DOHH2 (cell line): ENCODE measurements around the gene IL32.

ENCODE experiments used
- H3F3A ChIP-seq: fragments of 200-600 bp; sonication (generic), shearing (Covaris generic); 2 replicates; pipeline ENCODE4 v1.6.0; 2016; ENCODE audit warnings: antibody characterized with exemption, mild to moderate bottlenecking; ENCODE audit not compliant: control insufficient read depth, insufficient read depth
- H3K27ac ChIP-seq: fragments of 200-600 bp; sonication (generic); 2 replicates; pipeline ENCODE4 v1.5.1; 2014; ENCODE audit warnings: low read depth, mild to moderate bottlenecking, low read length, moderate library complexity
- H3K27me3 ChIP-seq: fragments of 200-600 bp; sonication (generic); 2 replicates; pipeline ENCODE4 v1.6.1; 2014; ENCODE audit warnings: mild to moderate bottlenecking, low read length, mixed read lengths; ENCODE audit not compliant: control insufficient read depth
- H3K36me3 ChIP-seq: fragments of 200-600 bp; sonication (generic); 2 replicates; pipeline ENCODE4 v1.6.1; 2014; ENCODE audit warnings: mild to moderate bottlenecking, low read length, moderate library complexity, mixed read lengths; ENCODE audit not compliant: control insufficient read depth
- H3K4me1 ChIP-seq: fragments of 200-600 bp; sonication (generic); 2 replicates; pipeline ENCODE4 v1.6.1; 2014; ENCODE audit warnings: mild to moderate bottlenecking, low read length, mixed read lengths; ENCODE audit not compliant: control insufficient read depth
- H3K4me2 ChIP-seq: fragments of 200-600 bp; sonication (generic); 2 replicates; pipeline ENCODE4 v1.6.0; 2014; ENCODE audit warnings: mild to moderate bottlenecking, low read length, moderate library complexity
- H3K4me3 ChIP-seq: fragments of 200-600 bp; sonication (generic); 2 replicates; pipeline ENCODE4 v1.5.1; 2014; ENCODE audit warnings: mild to moderate bottlenecking, low read length, mixed read lengths
- H3K79me2 ChIP-seq: fragments of 200-600 bp; sonication (generic); 2 replicates; pipeline ENCODE4 v1.6.1; 2014; ENCODE audit warnings: mild to moderate bottlenecking, low read length, mixed read lengths; ENCODE audit not compliant: control insufficient read depth
- H3K9me2 ChIP-seq: fragments of 200-600 bp; sonication (generic); replicated peaks from 2 replicates; pipeline ENCODE4 v1.6.1; 2014; ENCODE audit warnings: mild to moderate bottlenecking, low read length, mixed read lengths; ENCODE audit not compliant: control insufficient read depth
- H3K9me3 ChIP-seq: fragments of 200-600 bp; sonication (generic); 2 replicates; pipeline ENCODE4 v1.6.1; 2014; ENCODE audit warnings: antibody characterized with exemption, low read length, mixed read lengths; ENCODE audit not compliant: control insufficient read depth, insufficient read depth
- H4K20me1 ChIP-seq: fragments of 200-600 bp; sonication (generic); 2 replicates; pipeline ENCODE4 v1.6.0; 2014; ENCODE audit warnings: low read depth, mild to moderate bottlenecking, antibody characterized with exemption, low read length, moderate library complexity; ENCODE audit not compliant: control insufficient read depth, insufficient read depth
- CTCF ChIP-seq: fragments of 200-600 bp; sonication (generic); IDR thresholded peaks from one replicate; pipeline ENCODE4 v1.5.1; 2014; ENCODE audit warnings: antibody characterized with exemption, mild to moderate bottlenecking, low read depth, low read length; ENCODE audit not compliant: poor library complexity, severe bottlenecking
- EZH2phosphoT487 ChIP-seq: fragments of 200-600 bp; sonication (generic); IDR thresholded peaks from 2 replicates; pipeline ENCODE4 v1.6.1; 2017; ENCODE audit warnings: borderline replicate concordance, mild to moderate bottlenecking, antibody characterized with exemption, low read length, moderate library complexity, mixed read lengths

Gene IL32

GRCh38 chr16:3025032-3026002 is 40.1 kb upstream of the IL32 start:
- H3K27ac ChIP-seq: no peak overlapping the region
- no peak for TF ChIP-seq EZH2phosphoT487
- no peak for TF ChIP-seq CTCF
- H3F3A ChIP-seq: peaks cover 14% of the 10 kb centered on the region; the same call in 1 of the 2 replicates
- H3K4me2 ChIP-seq: peak overlapping the region; percentile 90
- peaks cover 5% of the 10 kb centered on the region for H3K79me2 ChIP-seq
- H3K4me3 ChIP-seq: no peak overlapping the region
- H3K9me3 ChIP-seq: no peaks in the 10 kb centered on the region
- peaks cover 19% of the 10 kb centered on the region for H3K27me3 ChIP-seq
- H3K4me1 ChIP-seq: peaks cover 48% of the 10 kb centered on the region
- no peaks in the 10 kb centered on the region; the same call in 1 of the 2 replicates for H4K20me1 ChIP-seq
- peaks cover 19% of the 10 kb centered on the region for H3K36me3 ChIP-seq
- no peaks in the 10 kb centered on the region for H3K9me2 ChIP-seq

GRCh38 chr16:3026003-3026378 is 39.4 kb upstream of the IL32 start:
- TF ChIP-seq EZH2phosphoT487 (no peak), CTCF (no peak)
- peaks cover 24% of the 10 kb centered on the region for H3K27me3 ChIP-seq
- no peak overlapping the region for H3K4me3 ChIP-seq
- H3F3A ChIP-seq: peaks cover 14% of the 10 kb centered on the region; the same call in 1 of the 2 replicates
- H3K79me2 ChIP-seq: peaks cover 5% of the 10 kb centered on the region
- H3K4me2 ChIP-seq: no peak overlapping the region
- no peaks in the 10 kb centered on the region for H3K9me2 ChIP-seq
- peaks cover 19% of the 10 kb centered on the region for H3K36me3 ChIP-seq
- peaks cover 42% of the 10 kb centered on the region for H3K4me1 ChIP-seq
- H3K9me3 ChIP-seq: no peaks in the 10 kb centered on the region
- H4K20me1 ChIP-seq: no peaks in the 10 kb centered on the region; the same call in 1 of the 2 replicates
- H3K27ac ChIP-seq: no peak overlapping the region

- peaks cover 10% of the 10 kb centered on the region; the same call in 1 of the 2 replicates for H3F3A ChIP-seq
- H3K4me2 ChIP-seq: no peak overlapping the region
- TF ChIP-seq CTCF (no peak), EZH2phosphoT487 (no peak)
- H3K36me3 ChIP-seq: peaks cover 19% of the 10 kb centered on the region
- H3K27ac ChIP-seq: no peak overlapping the region
- H3K9me3 ChIP-seq: no peaks in the 10 kb centered on the region
- peaks cover 5% of the 10 kb centered on the region for H3K79me2 ChIP-seq
- H3K9me2 ChIP-seq: no peaks in the 10 kb centered on the region
- no peak overlapping the region for H3K4me3 ChIP-seq
- H3K27me3 ChIP-seq: peaks cover 24% of the 10 kb centered on the region
- H3K4me1 ChIP-seq: peaks cover 33% of the 10 kb centered on the region
- no peaks in the 10 kb centered on the region; the same call in 1 of the 2 replicates for H4K20me1 ChIP-seq
Observed at GRCh38 chr16:3026609-3027488, 38.6 kb upstream of the IL32 start.
